ENCODE data around the gene LCE2C. TPM values are rescaled to one million over a fixed set of nuclear protein-coding genes. Genes with fewer than 3 reads are reported as not detected.
"Not testable (repeated sequence)": the region's sequence is repeated elsewhere in the genome, so short reads cannot be mapped to it uniquely, and the experiment has no call there.

The LCE2C gene
- total and polyA plus RNA-seq, 12 donors: not detected

GRCh38 chr1:152657677-152658076 is 17.4 kb upstream of the LCE2C start:
- intact Hi-C loops (cut with DNase I): no loop called here

DNA sequence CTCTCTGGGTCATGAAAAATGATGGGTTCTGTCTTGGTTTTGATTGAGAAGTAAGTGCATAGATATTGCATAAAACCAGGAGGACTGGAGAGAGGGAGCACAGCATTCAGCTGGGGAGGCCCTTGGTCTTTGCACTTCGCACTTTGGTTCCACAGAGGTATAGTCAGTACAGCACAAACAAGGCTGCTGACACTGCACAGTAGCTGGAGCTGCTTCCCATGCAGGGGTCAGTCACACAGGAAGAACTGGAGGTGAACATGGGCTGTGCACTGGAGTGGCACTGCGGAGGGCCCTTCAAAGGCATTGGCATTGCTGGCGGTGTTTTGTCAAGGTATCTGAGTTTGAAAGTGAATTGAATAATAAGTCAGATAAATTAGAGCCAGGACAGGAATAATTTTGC is 16.4 kb upstream of the LCE2C start:
- 83 to 93% (median 87%) methylated on average over 3 of the region's 3 CpGs for WGBS, 4 donors
- no peak for DNase-seq
- H3K4me3 ChIP-seq: no peak overlapping the region
- TF ChIP-seq, protein P1, sequence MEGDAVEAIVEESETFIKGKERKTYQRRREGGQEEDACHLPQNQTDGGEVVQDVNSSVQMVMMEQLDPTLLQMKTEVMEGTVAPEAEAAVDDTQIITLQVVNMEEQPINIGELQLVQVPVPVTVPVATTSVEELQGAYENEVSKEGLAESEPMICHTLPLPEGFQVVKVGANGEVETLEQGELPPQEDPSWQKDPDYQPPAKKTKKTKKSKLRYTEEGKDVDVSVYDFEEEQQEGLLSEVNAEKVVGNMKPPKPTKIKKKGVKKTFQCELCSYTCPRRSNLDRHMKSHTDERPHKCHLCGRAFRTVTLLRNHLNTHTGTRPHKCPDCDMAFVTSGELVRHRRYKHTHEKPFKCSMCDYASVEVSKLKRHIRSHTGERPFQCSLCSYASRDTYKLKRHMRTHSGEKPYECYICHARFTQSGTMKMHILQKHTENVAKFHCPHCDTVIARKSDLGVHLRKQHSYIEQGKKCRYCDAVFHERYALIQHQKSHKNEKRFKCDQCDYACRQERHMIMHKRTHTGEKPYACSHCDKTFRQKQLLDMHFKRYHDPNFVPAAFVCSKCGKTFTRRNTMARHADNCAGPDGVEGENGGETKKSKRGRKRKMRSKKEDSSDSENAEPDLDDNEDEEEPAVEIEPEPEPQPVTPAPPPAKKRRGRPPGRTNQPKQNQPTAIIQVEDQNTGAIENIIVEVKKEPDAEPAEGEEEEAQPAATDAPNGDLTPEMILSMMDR (IDR thresholded peaks at IDR 0.05): no peak
- TF ChIP-seq POLR2A (IDR thresholded peaks at IDR 0.05): no peak
- H3K4me1 ChIP-seq (replicated peaks in 1 of 2): no peaks in the 10 kb centered on the region
- peaks cover 3% of the 10 kb centered on the region for H3K27me3 ChIP-seq
- no peaks in the 10 kb centered on the region for H3K36me3 ChIP-seq (replicated peaks in 1 of 2)
- H3K27ac ChIP-seq: no peak overlapping the region
- H3K9me3 ChIP-seq (replicated peaks in 1 of 3): no peaks in the 10 kb centered on the region
- intact Hi-C loops (cut with DNase I): no loop called here

More at GRCh38 chr1:152657677-152658076, 17.4 kb upstream of the LCE2C start:
- DNase-seq: no peak
- Histone ChIP-seq H3K27me3 (peaks cover 3% of the 10 kb centered on the region), H3K36me3 (replicated peaks in 1 of 2) (no peaks in the 10 kb centered on the region), H3K4me3 (no peak overlapping the region), H3K9me3 (replicated peaks in 1 of 3) (no peaks in the 10 kb centered on the region), H3K4me1 (replicated peaks in 1 of 2) (no peaks in the 10 kb centered on the region), H3K27ac (no peak overlapping the region)
- TF ChIP-seq POLR2A (IDR thresholded peaks at IDR 0.05): no peak
- TF ChIP-seq, protein P1 (IDR thresholded peaks at IDR 0.05): no peak
- WGBS, 4 donors: 76 to 88% (median 82%) methylated on average over 4 of the region's 4 CpGs

DNA sequence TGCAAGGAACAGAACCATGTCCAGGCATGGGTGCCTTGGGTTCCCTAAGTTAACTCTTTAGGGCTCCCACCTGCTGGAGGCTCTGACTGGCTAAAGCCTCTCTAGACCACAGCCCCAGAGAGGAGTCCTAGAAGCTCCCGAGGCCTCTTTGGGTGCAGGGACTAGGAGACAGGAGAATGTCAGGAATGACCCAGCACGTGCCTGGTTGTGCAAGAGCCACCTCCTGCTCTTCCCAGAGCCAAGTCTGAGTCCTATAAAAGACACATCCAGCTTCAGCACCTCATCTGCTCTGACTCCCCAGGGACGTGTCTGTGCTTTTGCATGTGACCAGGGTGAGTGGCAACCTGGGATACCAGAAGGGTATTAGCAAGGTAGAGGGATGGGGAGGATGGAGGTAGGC is 12.0 kb upstream of the LCE2C start, which contains the start of gene LCE2D:
Gene LCE2D, plus strand, starts transcription at position 283 of the 400 bp plus-strand sequence. CDS start 726 bp downstream, outside the sequence.
- Histone ChIP-seq H3K36me3 (replicated peaks in 1 of 2) (no peaks in the 10 kb centered on the region), H3K9me3 (replicated peaks in 1 of 3) (no peaks in the 10 kb centered on the region), H3K4me1 (replicated peaks in 1 of 2) (no peaks in the 10 kb centered on the region), H3K27me3 (peaks cover 3% of the 10 kb centered on the region), H3K4me3 (no peak within 1 kb of the TSS), H3K27ac (no peak within 1 kb of the TSS)
- no peak for DNase-seq
- TF ChIP-seq, protein P1 (IDR thresholded peaks at IDR 0.05): no peak
- intact Hi-C loops (cut with DNase I): no loop called here
- WGBS, 4 donors: 44 to 71% (median 59%) methylated on average over 2 to 3 of the region's 3 CpGs

- 84 to 90% (median 88%) methylated on average over 1 of the region's 1 CpG for WGBS, 4 donors
- intact Hi-C loops (cut with DNase I); H3K27me3 ChIP-seq: not testable (repeated sequence)
Observed at GRCh38 chr1:152666171-152666570, 8.9 kb upstream of the LCE2C start.

DNA sequence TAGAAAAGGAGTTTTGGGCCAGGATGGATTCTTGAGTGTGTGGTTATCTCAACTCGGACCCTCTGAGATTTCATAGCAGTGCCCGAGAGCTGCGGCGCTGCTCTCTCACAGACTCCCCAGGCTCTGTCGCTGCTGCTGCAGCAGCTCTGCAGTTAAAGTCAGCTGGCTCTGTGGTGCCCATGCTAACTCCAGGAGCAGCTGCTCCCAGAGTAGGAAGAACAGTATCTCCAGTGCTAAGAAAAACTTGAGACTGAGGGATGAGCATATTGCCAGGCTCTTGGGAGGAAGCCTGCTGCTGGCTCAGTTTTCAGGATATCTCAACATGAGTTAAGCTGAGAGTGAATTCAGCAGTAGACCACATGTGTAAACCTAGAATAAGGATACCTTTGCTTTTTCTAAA is 7.4 kb upstream of the LCE2C start:
- no peak for TF ChIP-seq POLR2A (IDR thresholded peaks at IDR 0.05)
- TF ChIP-seq, protein P1 (IDR thresholded peaks at IDR 0.05): no peak
- Histone ChIP-seq H3K4me1 (replicated peaks in 1 of 2) (no peaks in the 10 kb centered on the region), H3K4me3 (no peak overlapping the region), H3K27ac (no peak overlapping the region), H3K27me3 (no peaks in the 10 kb centered on the region), H3K36me3 (replicated peaks in 1 of 2) (no peaks in the 10 kb centered on the region), H3K9me3 (replicated peaks in 1 of 3) (no peaks in the 10 kb centered on the region)
- 80 to 93% (median 83%) methylated on average over 5 of the region's 5 CpGs for WGBS, 4 donors
- no peak for DNase-seq
- intact Hi-C loops (cut with DNase I): no loop called here

More at GRCh38 chr1:152666171-152666570, 8.9 kb upstream of the LCE2C start:
- not testable (repeated sequence) for H3K4me1 ChIP-seq (replicated peaks in 1 of 2); DNase-seq; H3K9me3 ChIP-seq (replicated peaks in 1 of 3); H3K36me3 ChIP-seq (replicated peaks in 1 of 2); H3K4me3 ChIP-seq; H3K27ac ChIP-seq

Data from adrenal gland (tissue), 12 donors.